DOHH2 (cell line): ENCODE data around the gene MCRIP1.

Experiments
- H3F3A ChIP-seq: fragments of 200-600 bp; sonication (generic), shearing (Covaris generic); 2 replicates; pipeline ENCODE4 v1.6.0; 2016; ENCODE audit warnings: antibody characterized with exemption, mild to moderate bottlenecking; ENCODE audit not compliant: control insufficient read depth, insufficient read depth
- H3K27ac ChIP-seq: fragments of 200-600 bp; sonication (generic); 2 replicates; pipeline ENCODE4 v1.5.1; 2014; ENCODE audit warnings: low read depth, mild to moderate bottlenecking, low read length, moderate library complexity
- H3K27me3 ChIP-seq: fragments of 200-600 bp; sonication (generic); 2 replicates; pipeline ENCODE4 v1.6.1; 2014; ENCODE audit warnings: mild to moderate bottlenecking, low read length, mixed read lengths; ENCODE audit not compliant: control insufficient read depth
- H3K36me3 ChIP-seq: fragments of 200-600 bp; sonication (generic); 2 replicates; pipeline ENCODE4 v1.6.1; 2014; ENCODE audit warnings: mild to moderate bottlenecking, low read length, moderate library complexity, mixed read lengths; ENCODE audit not compliant: control insufficient read depth
- H3K4me1 ChIP-seq: fragments of 200-600 bp; sonication (generic); 2 replicates; pipeline ENCODE4 v1.6.1; 2014; ENCODE audit warnings: mild to moderate bottlenecking, low read length, mixed read lengths; ENCODE audit not compliant: control insufficient read depth
- H3K4me2 ChIP-seq: fragments of 200-600 bp; sonication (generic); 2 replicates; pipeline ENCODE4 v1.6.0; 2014; ENCODE audit warnings: mild to moderate bottlenecking, low read length, moderate library complexity
- H3K4me3 ChIP-seq: fragments of 200-600 bp; sonication (generic); 2 replicates; pipeline ENCODE4 v1.5.1; 2014; ENCODE audit warnings: mild to moderate bottlenecking, low read length, mixed read lengths
- H3K79me2 ChIP-seq: fragments of 200-600 bp; sonication (generic); 2 replicates; pipeline ENCODE4 v1.6.1; 2014; ENCODE audit warnings: mild to moderate bottlenecking, low read length, mixed read lengths; ENCODE audit not compliant: control insufficient read depth
- H3K9me2 ChIP-seq: fragments of 200-600 bp; sonication (generic); replicated peaks from 2 replicates; pipeline ENCODE4 v1.6.1; 2014; ENCODE audit warnings: mild to moderate bottlenecking, low read length, mixed read lengths; ENCODE audit not compliant: control insufficient read depth
- H3K9me3 ChIP-seq: fragments of 200-600 bp; sonication (generic); 2 replicates; pipeline ENCODE4 v1.6.1; 2014; ENCODE audit warnings: antibody characterized with exemption, low read length, mixed read lengths; ENCODE audit not compliant: control insufficient read depth, insufficient read depth
- H4K20me1 ChIP-seq: fragments of 200-600 bp; sonication (generic); 2 replicates; pipeline ENCODE4 v1.6.0; 2014; ENCODE audit warnings: low read depth, mild to moderate bottlenecking, antibody characterized with exemption, low read length, moderate library complexity; ENCODE audit not compliant: control insufficient read depth, insufficient read depth
- CTCF ChIP-seq: fragments of 200-600 bp; sonication (generic); IDR thresholded peaks from one replicate; pipeline ENCODE4 v1.5.1; 2014; ENCODE audit warnings: antibody characterized with exemption, mild to moderate bottlenecking, low read depth, low read length; ENCODE audit not compliant: poor library complexity, severe bottlenecking
- EZH2phosphoT487 ChIP-seq: fragments of 200-600 bp; sonication (generic); IDR thresholded peaks from 2 replicates; pipeline ENCODE4 v1.6.1; 2017; ENCODE audit warnings: borderline replicate concordance, mild to moderate bottlenecking, antibody characterized with exemption, low read length, moderate library complexity, mixed read lengths

The MCRIP1 gene

GRCh38 chr17:81865733-81866439 is 32.8 kb upstream of the MCRIP1 start:
- no peaks in the 10 kb centered on the region for H3K9me3 ChIP-seq
- no peak for TF ChIP-seq EZH2phosphoT487
- no peak for TF ChIP-seq CTCF
- H3K36me3 ChIP-seq: peaks cover 84% of the 10 kb centered on the region
- no peaks in the 10 kb centered on the region for H3K9me2 ChIP-seq
- peak overlapping the region; percentile 2; the same call in 1 of the 2 replicates for H3K4me2 ChIP-seq
- peaks cover 71% of the 10 kb centered on the region for H3K79me2 ChIP-seq
- H4K20me1 ChIP-seq: 0 out of 2 replicates have a peak, but pooled peaks cover 5% of the 10 kb centered on the region
- H3K4me1 ChIP-seq: peaks cover 59% of the 10 kb centered on the region
- no peak overlapping the region for H3K27ac ChIP-seq
- no peaks in the 10 kb centered on the region for H3K27me3 ChIP-seq
- H3F3A ChIP-seq: peaks cover 35% of the 10 kb centered on the region
- H3K4me3 ChIP-seq: no peak overlapping the region

DNA sequence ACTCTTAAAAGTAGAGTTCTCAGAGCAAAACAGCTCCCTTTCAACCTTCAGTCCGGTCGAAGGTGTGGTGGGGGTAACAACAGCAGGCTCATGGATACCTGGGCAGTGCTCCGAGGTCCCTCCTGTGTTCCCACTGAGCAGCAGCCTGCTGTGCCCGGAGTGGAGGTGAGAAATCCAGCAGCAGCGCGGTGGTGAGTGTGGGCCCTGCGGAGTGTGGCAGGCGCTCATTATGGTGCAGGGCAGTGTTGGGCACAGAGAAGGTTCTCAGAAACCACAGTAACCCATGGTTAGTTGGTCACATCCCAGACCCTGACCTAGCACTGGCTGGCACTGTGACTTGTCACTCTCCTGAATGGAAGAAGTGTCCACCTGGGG is 32.3 kb upstream of the MCRIP1 start:
- Histone ChIP-seq H3K27ac (no peak overlapping the region), H3K4me3 (no peak overlapping the region), H3K9me3 (no peaks in the 10 kb centered on the region), H4K20me1 (0 out of 2 replicates have a peak, but pooled peaks cover 5% of the 10 kb centered on the region), H3K4me1 (peaks cover 59% of the 10 kb centered on the region), H3K4me2 (peak overlapping the region; percentile 2; the same call in 1 of the 2 replicates), H3K27me3 (no peaks in the 10 kb centered on the region), H3F3A (peaks cover 33% of the 10 kb centered on the region), H3K36me3 (peaks cover 81% of the 10 kb centered on the region), H3K9me2 (no peaks in the 10 kb centered on the region), H3K79me2 (peaks cover 66% of the 10 kb centered on the region)
- TF ChIP-seq CTCF (no peak), EZH2phosphoT487 (no peak)

DNA sequence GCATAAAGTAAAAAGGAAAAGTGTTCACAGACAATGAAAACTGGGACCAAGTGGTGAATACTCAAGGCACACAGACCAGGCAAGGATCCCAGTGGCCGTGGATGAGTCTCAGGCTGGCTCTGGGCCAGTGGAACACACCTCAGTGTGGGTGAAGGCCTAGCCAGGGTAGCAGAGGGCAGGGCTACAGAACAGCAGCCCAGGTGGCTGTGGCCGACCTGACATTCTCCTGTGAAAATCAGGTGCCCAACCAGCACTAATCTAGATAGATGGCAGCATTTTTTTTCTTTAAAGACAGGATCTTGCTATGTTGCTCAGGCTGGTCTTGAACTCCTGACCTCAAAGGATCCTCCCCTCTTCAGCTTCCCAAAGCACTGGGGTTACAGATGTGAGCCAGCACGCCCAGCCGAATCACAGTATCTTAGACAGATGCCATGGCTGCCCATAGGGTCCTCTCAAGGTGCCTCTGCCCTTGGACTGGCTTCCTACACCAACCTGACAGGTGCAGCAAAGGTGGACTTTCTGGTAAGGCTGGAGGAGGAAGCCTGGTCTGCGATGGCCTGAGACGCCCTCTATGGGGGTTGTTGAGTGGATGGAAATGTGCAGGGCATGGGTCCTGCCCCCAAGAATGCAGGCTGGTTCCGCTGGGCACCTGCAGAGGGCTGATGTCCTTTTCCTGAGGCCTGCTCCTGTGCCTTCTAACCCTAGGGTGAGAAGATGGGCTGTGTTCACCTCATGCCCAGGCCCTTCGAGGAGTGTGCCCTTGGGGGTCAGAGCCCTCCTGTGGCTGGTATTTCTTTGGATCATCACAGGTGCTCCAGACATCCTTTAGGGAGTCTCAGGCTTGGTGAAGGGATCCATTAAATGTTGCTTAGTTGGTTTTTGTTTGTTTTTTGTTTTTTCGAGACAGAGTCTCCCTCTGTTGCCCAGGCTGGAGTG is 31.0 kb upstream of the MCRIP1 start:
- H3K27ac ChIP-seq: no peak overlapping the region
- TF ChIP-seq CTCF (no peak), EZH2phosphoT487 (no peak)
- H3K36me3 ChIP-seq: peaks cover 78% of the 10 kb centered on the region
- peaks cover 12% of the 10 kb centered on the region for H4K20me1 ChIP-seq
- H3K27me3 ChIP-seq: no peaks in the 10 kb centered on the region
- H3K4me3 ChIP-seq: no peak overlapping the region
- no peaks in the 10 kb centered on the region for H3K9me3 ChIP-seq
- H3K9me2 ChIP-seq: no peaks in the 10 kb centered on the region
- no peak overlapping the region; the same call in 1 of the 2 replicates for H3K4me2 ChIP-seq
- H3K79me2 ChIP-seq: peaks cover 66% of the 10 kb centered on the region
- peaks cover 28% of the 10 kb centered on the region for H3F3A ChIP-seq
- peaks cover 55% of the 10 kb centered on the region for H3K4me1 ChIP-seq
